ENCODE results near the gene AP4M1.
"Not testable (repeated sequence)": the region's sequence is repeated elsewhere in the genome, so short reads cannot be mapped to it uniquely, and the experiment has no call there.

AP4M1 gene

GRCh38 chr7:100128637-100128963 is 27.2 kb downstream of the AP4M1 start:
- no peak for TF ChIP-seq CTCF (IDR thresholded peaks at IDR 0.05; ENCODE audit: control insufficient read depth, insufficient read depth, low read depth, low read length, missing control alignments)
- no peak overlapping the region for H3K4me3 ChIP-seq (ENCODE audit: control insufficient read depth, low read depth, low read length)
- DNase-seq (ENCODE audit: low read depth): no peak

- DNase-seq (ENCODE audit: low read depth); H3K4me3 ChIP-seq (ENCODE audit: control insufficient read depth, low read depth, low read length): not testable (repeated sequence)
Observed at GRCh38 chr7:100130220-100130607, 28.8 kb downstream of the AP4M1 start.

DNA sequence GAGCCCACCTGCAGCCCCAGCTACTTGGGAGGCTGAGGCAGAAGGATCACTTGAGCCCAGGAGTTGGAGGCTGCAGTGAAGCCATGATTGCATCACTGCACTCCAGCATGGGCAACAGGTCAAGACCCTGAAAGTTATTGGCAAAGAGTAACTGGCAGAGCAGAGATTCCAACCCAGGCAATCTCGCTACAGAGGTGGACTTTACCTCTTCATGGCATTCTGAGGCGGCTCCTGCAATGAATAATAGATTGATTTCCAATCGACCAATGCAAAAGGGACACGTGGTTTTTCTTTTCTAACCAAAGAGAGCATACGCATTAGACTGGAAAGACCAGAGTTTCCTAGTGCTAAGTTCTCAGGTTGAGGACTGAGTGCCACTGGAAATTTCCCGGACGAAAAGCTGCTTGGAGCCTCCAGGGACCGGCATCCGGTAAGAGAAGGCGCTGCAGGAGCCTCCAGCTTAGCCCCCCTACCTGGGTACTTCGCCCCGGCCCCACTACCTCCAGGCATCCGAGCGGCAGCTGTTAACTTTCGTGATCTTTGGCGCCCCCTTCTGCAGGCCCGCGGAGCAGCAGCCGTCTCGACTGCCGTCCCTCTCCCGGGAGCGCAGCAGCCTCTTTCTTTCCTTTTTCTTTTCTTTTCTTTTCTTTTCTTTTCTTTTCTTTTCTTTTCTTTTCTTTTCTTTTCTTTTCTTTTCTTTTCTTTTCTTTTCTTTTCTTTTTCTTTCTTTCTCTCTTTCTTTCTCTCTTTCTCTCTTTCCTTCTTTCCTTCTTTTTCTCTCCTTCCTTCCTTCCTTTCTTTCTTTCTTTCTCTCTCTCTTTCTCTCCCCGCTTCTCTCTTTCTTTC is 29.4 kb downstream of the AP4M1 start:
- peak overlapping the region; percentile 25 for H3K4me3 ChIP-seq (ENCODE audit: control insufficient read depth, low read depth, low read length)
- no peak for DNase-seq (ENCODE audit: low read depth)
- peak; percentile 84 for TF ChIP-seq CTCF (IDR thresholded peaks at IDR 0.05; ENCODE audit: control insufficient read depth, insufficient read depth, low read depth, low read length, missing control alignments)

- TF ChIP-seq CTCF (IDR thresholded peaks at IDR 0.05; ENCODE audit: control insufficient read depth, insufficient read depth, low read depth, low read length, missing control alignments): no peak
- DNase-seq (ENCODE audit: low read depth): no peak
- no peak overlapping the region for H3K4me3 ChIP-seq (ENCODE audit: control insufficient read depth, low read depth, low read length)
Observed at GRCh38 chr7:100132126-100132525, 30.7 kb downstream of the AP4M1 start.

DNA sequence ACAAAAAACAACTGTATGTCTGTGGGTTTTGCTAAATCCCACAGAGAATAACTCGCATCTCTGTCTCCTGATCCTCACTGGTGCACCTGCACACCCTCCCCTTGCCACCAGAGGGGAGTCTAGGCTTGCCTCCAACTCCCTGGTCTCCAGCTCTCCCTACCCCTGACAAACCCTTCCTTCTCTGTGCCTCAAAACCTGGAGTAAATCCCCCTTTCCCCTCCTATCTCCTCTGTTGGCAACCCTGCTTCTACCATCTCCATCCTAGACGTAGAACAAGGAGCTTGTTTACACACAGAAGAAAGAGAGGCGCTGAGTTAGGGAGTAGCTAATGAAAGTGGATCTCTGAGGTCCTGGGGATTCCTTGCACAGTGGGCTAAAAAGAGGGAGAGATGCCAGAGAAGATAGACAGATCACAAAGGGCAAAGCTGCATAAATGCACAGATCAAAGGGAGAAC is 31.3 kb downstream of the AP4M1 start:
- no peak for DNase-seq (ENCODE audit: low read depth)
- peak; percentile 94 for TF ChIP-seq CTCF (IDR thresholded peaks at IDR 0.05; ENCODE audit: control insufficient read depth, insufficient read depth, low read depth, low read length, missing control alignments)
- no peak overlapping the region for H3K4me3 ChIP-seq (ENCODE audit: control insufficient read depth, low read depth, low read length)

DNA sequence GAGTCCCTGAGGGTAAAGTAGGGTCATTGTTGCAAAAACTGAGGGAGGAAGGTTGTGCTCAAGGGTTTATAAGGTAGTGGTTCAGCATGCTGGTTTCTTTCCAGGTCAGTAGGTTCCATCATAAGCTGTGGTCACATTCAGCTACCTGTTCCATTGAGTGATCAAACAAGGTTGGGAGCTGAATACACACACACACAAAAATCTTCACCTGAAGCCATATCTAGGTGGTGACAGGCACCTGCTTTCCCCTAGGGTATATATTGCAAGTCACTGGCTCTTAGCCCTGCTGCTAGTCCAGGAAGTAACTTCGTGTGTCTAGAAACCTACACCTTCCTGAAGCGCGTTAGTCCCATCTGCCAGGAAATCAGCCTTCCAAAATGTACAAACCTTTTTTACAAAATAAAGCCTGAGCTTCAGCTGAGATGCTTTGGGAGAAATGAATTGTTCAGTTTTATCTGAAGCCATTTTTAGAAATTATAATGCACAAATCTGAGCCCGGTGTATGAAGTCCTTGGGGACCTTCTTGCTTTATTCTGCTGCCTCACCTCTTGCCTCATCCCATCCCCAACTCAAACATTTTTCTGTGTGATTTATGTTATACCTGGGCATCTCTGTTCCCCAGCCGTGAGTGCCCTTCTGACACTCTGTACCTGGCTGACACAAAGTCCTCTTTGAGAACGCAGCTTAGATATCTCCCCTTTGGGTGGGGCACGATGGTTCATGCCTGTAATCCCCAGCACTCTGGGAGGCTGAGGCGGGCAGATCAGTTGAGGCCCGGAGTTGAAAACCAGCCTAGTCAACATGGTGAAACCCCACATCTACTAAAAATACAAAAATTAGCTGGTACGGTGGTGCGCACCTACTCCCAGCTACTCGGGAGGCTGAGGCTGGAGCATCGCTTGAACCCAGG is 36.7 kb downstream of the AP4M1 start:
- no peak for TF ChIP-seq CTCF (IDR thresholded peaks at IDR 0.05; ENCODE audit: control insufficient read depth, insufficient read depth, low read depth, low read length, missing control alignments)
- DNase-seq (ENCODE audit: low read depth): no peak
- no peak overlapping the region for H3K4me3 ChIP-seq (ENCODE audit: control insufficient read depth, low read depth, low read length)

DNA sequence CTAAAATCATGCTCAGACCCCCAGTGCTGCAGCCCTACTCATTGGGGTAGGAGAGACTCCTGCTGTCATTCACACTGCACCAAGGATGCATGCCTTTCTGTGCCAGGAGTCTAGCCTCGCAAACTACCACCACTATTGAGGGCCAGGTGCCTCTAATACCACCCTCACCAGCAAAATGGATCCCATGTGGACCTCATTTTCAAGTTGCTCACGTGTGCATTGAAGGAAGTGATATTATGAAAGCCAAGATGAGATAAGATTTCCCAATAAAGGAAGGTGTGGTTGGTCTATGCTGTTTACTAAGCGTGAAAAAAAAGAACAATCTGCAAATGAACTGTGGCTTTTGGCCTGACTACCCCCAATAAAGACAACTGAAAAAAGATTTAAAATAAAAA is 40.1 kb downstream of the AP4M1 start:
- no peak for TF ChIP-seq CTCF (IDR thresholded peaks at IDR 0.05; ENCODE audit: control insufficient read depth, insufficient read depth, low read depth, low read length, missing control alignments)
- no peak for DNase-seq (ENCODE audit: low read depth)
- no peak overlapping the region for H3K4me3 ChIP-seq (ENCODE audit: control insufficient read depth, low read depth, low read length)

All from AG09309 (cell line).